Esophagus squamous epithelium (tissue), 4 donors: ENCODE data around the gene AUTS2.

Experiments used
- POLR2A ChIP-seq, 4 donors: fragments of 450-650 bp; IDR thresholded peaks; one replicate each; pipeline ENCODE4 v1.6.1; 2017; ENCODE audit warnings: antibody characterized with exemption in 4 of 4, mild to moderate bottlenecking in 4 of 4, moderate library complexity in 3 of 4
- TF ChIP-seq, protein P1 (sequence below), 6 experiments: fragments of 450-650 bp in 4 of 6; fragments of 200-600 bp in 2 of 6; sonication (generic) in 2 of 6; IDR thresholded peaks; one replicate each; pipeline ENCODE4 v1.5.1; 2016 to 2019; ENCODE audit warnings: antibody characterized with exemption in 6 of 6, mild to moderate bottlenecking in 4 of 6, moderate library complexity in 4 of 6

DNA sequence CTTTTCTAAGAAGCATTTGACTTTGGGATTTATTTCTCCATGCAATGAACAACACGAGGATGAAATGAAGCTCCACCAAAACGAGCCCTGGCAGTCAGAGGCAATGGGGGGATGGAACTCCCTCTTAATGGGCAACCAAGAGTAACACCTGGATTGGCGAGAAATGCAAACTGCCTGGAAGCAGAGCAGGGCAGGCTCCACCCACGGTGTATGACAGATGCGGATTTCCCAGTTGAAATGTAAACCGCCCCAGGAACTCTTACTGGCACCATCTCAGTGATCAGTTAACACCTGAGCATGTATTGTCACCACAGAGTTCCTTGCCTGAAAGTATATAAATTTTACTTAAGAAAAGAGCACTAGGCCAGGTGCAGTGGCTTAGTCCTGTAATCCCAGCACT lies 47.3 kb upstream of the AUTS2 start:
- TF ChIP-seq, protein P1, sequence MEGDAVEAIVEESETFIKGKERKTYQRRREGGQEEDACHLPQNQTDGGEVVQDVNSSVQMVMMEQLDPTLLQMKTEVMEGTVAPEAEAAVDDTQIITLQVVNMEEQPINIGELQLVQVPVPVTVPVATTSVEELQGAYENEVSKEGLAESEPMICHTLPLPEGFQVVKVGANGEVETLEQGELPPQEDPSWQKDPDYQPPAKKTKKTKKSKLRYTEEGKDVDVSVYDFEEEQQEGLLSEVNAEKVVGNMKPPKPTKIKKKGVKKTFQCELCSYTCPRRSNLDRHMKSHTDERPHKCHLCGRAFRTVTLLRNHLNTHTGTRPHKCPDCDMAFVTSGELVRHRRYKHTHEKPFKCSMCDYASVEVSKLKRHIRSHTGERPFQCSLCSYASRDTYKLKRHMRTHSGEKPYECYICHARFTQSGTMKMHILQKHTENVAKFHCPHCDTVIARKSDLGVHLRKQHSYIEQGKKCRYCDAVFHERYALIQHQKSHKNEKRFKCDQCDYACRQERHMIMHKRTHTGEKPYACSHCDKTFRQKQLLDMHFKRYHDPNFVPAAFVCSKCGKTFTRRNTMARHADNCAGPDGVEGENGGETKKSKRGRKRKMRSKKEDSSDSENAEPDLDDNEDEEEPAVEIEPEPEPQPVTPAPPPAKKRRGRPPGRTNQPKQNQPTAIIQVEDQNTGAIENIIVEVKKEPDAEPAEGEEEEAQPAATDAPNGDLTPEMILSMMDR (IDR thresholded peaks at IDR 0.05): no peak
- TF ChIP-seq POLR2A (IDR thresholded peaks at IDR 0.05): no peak
